Sigmoid colon (tissue), 4 donors: ENCODE results near the gene GRAMD1B.

Experiments
- POLR2A ChIP-seq, 2 donors: fragments of 450-650 bp; IDR thresholded peaks; one replicate each; pipeline ENCODE4 v1.6.1; 2016; ENCODE audit warnings: antibody characterized with exemption in 2 of 2, mild to moderate bottlenecking in 2 of 2, moderate library complexity in 2 of 2
- POLR2AphosphoS5 ChIP-seq, 4 donors: sonication (generic); formaldehyde crosslinking; IDR thresholded peaks; one replicate each; pipeline ENCODE4 v1.6.1; 2017; ENCODE audit warnings: antibody characterized with exemption in 4 of 4
- TF ChIP-seq, protein P1 (sequence below), 4 experiments: fragments of 450-650 bp in 3 of 4; fragments of 200-600 bp in 1 of 4; IDR thresholded peaks; one replicate each; pipeline ENCODE4 v1.5.1; 2016 to 2019; ENCODE audit warnings: antibody characterized with exemption in 4 of 4, mild to moderate bottlenecking in 3 of 4, moderate library complexity in 2 of 4

DNA sequence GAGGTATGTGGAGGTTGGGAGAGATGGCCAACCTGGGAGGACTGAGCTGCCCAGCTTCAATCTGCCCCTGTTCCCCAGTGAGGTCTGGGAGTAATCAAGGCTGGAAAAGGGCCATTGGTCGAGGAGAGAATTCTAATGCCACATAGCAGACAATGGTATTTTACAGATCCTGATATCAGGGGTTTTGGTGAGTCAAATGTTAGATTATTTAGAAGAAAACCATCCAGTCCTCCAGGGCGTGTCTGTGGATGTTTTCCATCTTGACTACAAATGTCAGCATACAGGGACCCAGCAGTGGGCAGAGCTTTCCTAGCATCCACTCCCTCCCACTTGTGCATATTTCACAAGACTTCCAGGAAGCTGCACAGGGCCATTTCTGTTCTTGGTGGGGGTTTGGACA, 116.4 kb downstream of the GRAMD1B start:
- TF ChIP-seq, protein P1, sequence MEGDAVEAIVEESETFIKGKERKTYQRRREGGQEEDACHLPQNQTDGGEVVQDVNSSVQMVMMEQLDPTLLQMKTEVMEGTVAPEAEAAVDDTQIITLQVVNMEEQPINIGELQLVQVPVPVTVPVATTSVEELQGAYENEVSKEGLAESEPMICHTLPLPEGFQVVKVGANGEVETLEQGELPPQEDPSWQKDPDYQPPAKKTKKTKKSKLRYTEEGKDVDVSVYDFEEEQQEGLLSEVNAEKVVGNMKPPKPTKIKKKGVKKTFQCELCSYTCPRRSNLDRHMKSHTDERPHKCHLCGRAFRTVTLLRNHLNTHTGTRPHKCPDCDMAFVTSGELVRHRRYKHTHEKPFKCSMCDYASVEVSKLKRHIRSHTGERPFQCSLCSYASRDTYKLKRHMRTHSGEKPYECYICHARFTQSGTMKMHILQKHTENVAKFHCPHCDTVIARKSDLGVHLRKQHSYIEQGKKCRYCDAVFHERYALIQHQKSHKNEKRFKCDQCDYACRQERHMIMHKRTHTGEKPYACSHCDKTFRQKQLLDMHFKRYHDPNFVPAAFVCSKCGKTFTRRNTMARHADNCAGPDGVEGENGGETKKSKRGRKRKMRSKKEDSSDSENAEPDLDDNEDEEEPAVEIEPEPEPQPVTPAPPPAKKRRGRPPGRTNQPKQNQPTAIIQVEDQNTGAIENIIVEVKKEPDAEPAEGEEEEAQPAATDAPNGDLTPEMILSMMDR (IDR thresholded peaks at IDR 0.05), result no peak
- TF ChIP-seq POLR2A (IDR thresholded peaks at IDR 0.05) (no peak), POLR2AphosphoS5 (IDR thresholded peaks at IDR 0.05) (no peak)
